A549 (cell line): Measurements from ENCODE around the gene PLS3. TPM values are rescaled to one million over a fixed set of nuclear protein-coding genes. Genes with fewer than 3 reads are reported as not detected.

Source experiments
- ATAC-seq, 2 experiments: fragments of 200-7000 bp in 1 of 2; fragments of >200 bp in 1 of 2; cut with Nextera tagmentation in 1 of 2; cut with Tn5 transposase in 1 of 2; 3 replicates each; pipeline versions ENCODE4 v1.8.0 to v1.9.1; 2018 to 2020; ENCODE audit warnings: mild to moderate bottlenecking in 1 of 2, moderate library complexity in 1 of 2
- CTCF ChIA-PET: fragments of 300-600 bp; sonication (Branson Sonifier 250); formaldehyde crosslinking; extraction: SDS; loops from one replicate; lab custom pipeline; 2021; ENCODE audit warnings: antibody characterized with exemption, inconsistent platforms; lab: Yijun Ruan, JAX
- POLR2A ChIA-PET: fragments of 350-600 bp; formaldehyde crosslinking; extraction: SDS; loops from one replicate; lab custom pipeline; 2021; ENCODE audit warnings: antibody characterized with exemption, inconsistent platforms; lab: Yijun Ruan, JAX
- DNase-seq, 2 experiments: peaks; one replicate each; pipeline versions ENCODE4 v3.0.0 to v3.0.0-alpha.2; 2011 to 2016; ENCODE audit warnings: low read depth in 1 of 2, low spot score in 1 of 2
- FAIRE-seq: peaks from 2 replicates; lab custom pipeline; 2011; peaks lifted over from hg19 to GRCh38; lab: Jason Lieb, UNC
- H3K27ac ChIP-seq, 2 experiments: fragments of >200 bp; sonication (Bioruptor Twin); formaldehyde crosslinking; 3 replicates each; pipeline ENCODE4 v1.5.1; 2016 to 2017
- H3K4me1 ChIP-seq: fragments of >200 bp; sonication (Bioruptor Twin); formaldehyde crosslinking; 3 replicates; pipeline ENCODE4 v1.6.1; 2016
- H3K4me2 ChIP-seq: fragments of >200 bp; sonication (Bioruptor Twin); formaldehyde crosslinking; 3 replicates; pipeline ENCODE4 v1.6.1; 2016
- H3K4me3 ChIP-seq: fragments of >200 bp; sonication (Bioruptor Twin); formaldehyde crosslinking; 3 replicates; pipeline ENCODE4 v1.5.1; 2016
- H3K9me3 ChIP-seq: fragments of >200 bp; sonication (Bioruptor Twin); formaldehyde crosslinking; 3 replicates; pipeline ENCODE4 v1.6.1; 2016
- CHD2 ChIP-seq: fragments of 150-350 bp; IDR thresholded peaks from 2 replicates; pipeline ENCODE4 v1.6.1; 2014; ENCODE audit warnings: low read length; ENCODE audit not compliant: partially characterized antibody
- CHD4 ChIP-seq: fragments of 200-600 bp; sonication (generic); IDR thresholded peaks from 2 replicates; pipeline ENCODE4 v1.6.1; 2016; ENCODE audit warnings: antibody characterized with exemption, mild to moderate bottlenecking, borderline replicate concordance
- E2F6 ChIP-seq: IDR thresholded peaks from 2 replicates; pipeline ENCODE4 v1.6.1; 2012; ENCODE audit warnings: low read depth, borderline replicate concordance
- EHF ChIP-seq: fragments of 250-450 bp; sonication (Bioruptor Pico); IDR thresholded peaks from 2 replicates; pipeline ENCODE4 v1.5.0; 2020; ENCODE audit warnings: mild to moderate bottlenecking
- ESRRA ChIP-seq: fragments of 150-350 bp; IDR thresholded peaks from 2 replicates; pipeline ENCODE4 v1.6.1; 2014; ENCODE audit warnings: mild to moderate bottlenecking, low read length, borderline replicate concordance
- FOSB ChIP-seq: fragments of 250-450 bp; sonication (Bioruptor Pico); IDR thresholded peaks from 2 replicates; pipeline ENCODE4 v1.5.0; 2020; ENCODE audit warnings: mild to moderate bottlenecking, moderate library complexity
- FOSL2 ChIP-seq, 2 experiments: fragments of 450-650 bp in 1 of 2; fragments of >200 bp in 1 of 2; sonication (Bioruptor Twin) in 1 of 2; formaldehyde crosslinking; IDR thresholded peaks; 2 replicates each; pipeline versions ENCODE4 v1.5.0 to v1.6.1; 2016 to 2020; ENCODE audit warnings: mild to moderate bottlenecking in 1 of 2, moderate library complexity in 1 of 2
- FOXS1 ChIP-seq: fragments of 250-450 bp; sonication (Bioruptor Pico); IDR thresholded peaks from 2 replicates; pipeline ENCODE4 v1.5.0; 2020; ENCODE audit warnings: mild to moderate bottlenecking, moderate library complexity
- GATA3 ChIP-seq: IDR thresholded peaks from 2 replicates; pipeline ENCODE4 v1.6.1; 2012; ENCODE audit warnings: borderline replicate concordance
- HDAC2 ChIP-seq: fragments of 200-600 bp; sonication (generic); IDR thresholded peaks from 2 replicates; pipeline ENCODE4 v1.6.1; 2016
- JUN ChIP-seq, 2 experiments: fragments of >200 bp; sonication (Bioruptor Twin); formaldehyde crosslinking; IDR thresholded peaks; 2 replicates in 1 of 2; 3 replicates in 1 of 2; pipeline ENCODE4 v1.6.1; 2016 to 2017
- KDM1A ChIP-seq: fragments of 200-600 bp; sonication (generic); IDR thresholded peaks from 2 replicates; pipeline ENCODE4 v1.6.1; 2016; ENCODE audit warnings: low read depth, mild to moderate bottlenecking
- MAFK ChIP-seq: fragments of 450-650 bp; IDR thresholded peaks from 2 replicates; pipeline ENCODE4 v1.6.1; 2014; ENCODE audit not compliant: partially characterized antibody
- MYC ChIP-seq: IDR thresholded peaks from 2 replicates; pipeline ENCODE4 v1.6.1; 2012; ENCODE audit warnings: mild to moderate bottlenecking, inconsistent platforms, low read length, improper control_type of control experiment, borderline replicate concordance
- POLR2A ChIP-seq: IDR thresholded peaks from 2 replicates; pipeline ENCODE4 v1.6.1; 2012; ENCODE audit warnings: mild to moderate bottlenecking, low read length
- RNF2 ChIP-seq: fragments of 200-600 bp; sonication (generic); IDR thresholded peaks from 2 replicates; pipeline ENCODE4 v1.6.1; 2016; ENCODE audit warnings: low read depth, mild to moderate bottlenecking, antibody characterized with exemption, moderate library complexity, borderline replicate concordance
- SMC3 ChIP-seq: fragments of >200 bp; sonication (Bioruptor Twin); formaldehyde crosslinking; IDR thresholded peaks from 3 replicates; pipeline ENCODE4 v1.6.1; 2018; ENCODE audit warnings: inconsistent platforms
- ZC3H11A ChIP-seq: fragments of 450-650 bp; IDR thresholded peaks from 2 replicates; pipeline ENCODE4 v1.6.1; 2014; ENCODE audit warnings: antibody characterized with exemption, mild to moderate bottlenecking
- WGBS: methylation state at CpG from one replicate; pipeline ENCODE4 v1.1.6; 2017; ENCODE audit errors: missing lambda C conversion rate; 5-methylcytosine and 5-hydroxymethylcytosine counted together
- polyA plus RNA-seq, 4 experiments: library from polyadenylated mRNA; depleted of rRNA in 3 of 4; stranded (reverse); fragments of >200 nt; fragmentation: RNase III in 1 of 4; extraction: RNeasy Plus Mini Kit Qiagen cat#74134 plus additional on column Dnase treatment in 1 of 4; gene quantifications; 2 replicates in 3 of 4; 3 replicates in 1 of 4; pipeline ENCODE4 v1.2.3, GENCODE V29; 2011 to 2017
- TF ChIP-seq, protein P1 (sequence below): IDR thresholded peaks from 2 replicates; pipeline ENCODE4 v1.6.1; 2012
- TF ChIP-seq, protein P2 (sequence below): fragments of 450-650 bp; IDR thresholded peaks from 2 replicates; pipeline ENCODE4 v1.6.1; 2014; ENCODE audit warnings: antibody characterized with exemption

Gene PLS3
- polyA plus RNA-seq, 2 of the 4 experiments (the other 2 are of a cell fraction): 303 to 437 TPM

DNA sequence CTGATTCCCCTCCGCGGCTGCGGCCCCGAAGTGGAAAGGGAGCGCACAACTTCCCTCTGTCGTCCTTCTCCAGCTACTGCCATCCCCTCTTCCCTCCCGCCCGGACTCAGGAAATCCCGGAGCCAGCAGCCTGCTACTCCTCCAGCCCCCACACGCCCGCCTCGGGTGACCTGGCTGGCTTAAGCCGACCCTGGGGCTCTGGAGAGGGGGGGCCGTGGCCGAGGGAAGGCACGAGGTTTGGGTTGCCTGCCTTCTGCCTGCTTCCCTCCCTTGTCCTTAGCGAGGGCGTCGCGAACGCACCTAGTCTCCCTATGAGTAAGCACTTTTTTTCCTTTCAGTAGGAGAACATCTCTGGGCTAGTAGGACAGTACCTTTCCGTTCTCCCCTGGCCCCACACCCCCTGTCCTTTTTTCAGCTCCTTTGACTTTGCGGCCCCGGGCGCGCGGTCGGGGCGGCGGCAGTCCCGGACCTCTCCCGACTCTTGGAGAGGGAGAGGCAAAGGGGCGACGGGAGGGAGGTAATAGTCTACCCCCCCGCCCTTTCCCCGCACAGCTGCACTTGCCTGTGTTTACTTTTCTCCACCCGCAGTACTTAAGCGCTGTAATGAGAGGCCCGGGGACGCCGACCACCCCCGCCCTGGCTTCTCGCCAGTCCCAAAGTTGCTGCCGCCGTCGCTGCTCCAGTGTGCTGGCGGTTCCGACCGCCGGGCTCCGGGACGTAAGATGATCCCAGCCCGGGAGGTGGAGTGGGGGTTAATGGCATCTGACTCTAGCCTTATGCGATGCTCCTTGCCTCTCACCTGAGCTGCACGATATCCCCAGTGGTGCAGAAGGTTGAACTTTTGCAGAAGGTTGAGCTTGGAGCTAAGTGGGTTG lies 868 bp downstream of the PLS3 start:
- WGBS: 5% methylated on average over 18 of the region's 55 CpGs
- ATAC-seq (peak; percentile 34 to 44), DNase-seq (peak; percentile 33 to 45)
- CTCF ChIA-PET: interaction anchor here (1.1 to 3.9 kb wide), 2 partner anchors 31 to 231 kb away, joined by 3 to 25 read pairs; no protein-coding TSS in a partner anchor
- TF ChIP-seq E2F6 (0 out of 2 replicates have a peak, but pooled peaks have one; percentile 34), JUN (IDR thresholded peaks at IDR 0.05) (no peak), CHD4 (no peak), SMC3 (no peak), EHF (no peak), MYC (no peak), HDAC2 (no peak), POLR2A (no peak), KDM1A (no peak), RNF2 (no peak), FOSL2 (IDR thresholded peaks at IDR 0.05) (no peak), FOSL2 (CRISPR knock-in tag; IDR thresholded peaks at IDR 0.05) (no peak), MAFK (peak; percentile 60), GATA3 (no peak), FOXS1 (CRISPR knock-in tag) (no peak), ESRRA (no peak), CHD2 (no peak)
- TF ChIP-seq, protein P1, sequence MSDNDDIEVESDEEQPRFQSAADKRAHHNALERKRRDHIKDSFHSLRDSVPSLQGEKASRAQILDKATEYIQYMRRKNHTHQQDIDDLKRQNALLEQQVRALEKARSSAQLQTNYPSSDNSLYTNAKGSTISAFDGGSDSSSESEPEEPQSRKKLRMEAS: peak; percentile 28
- TF ChIP-seq, all 56 proteins: peak for 3
- Histone ChIP-seq H3K4me2 (peak overlapping the region; percentile 74), H3K4me3 (peak overlapping the region; percentile 83), H3K4me1 (peaks cover 60% of the 10 kb centered on the region), H3K9me3 (no peaks in the 10 kb centered on the region), H3K27ac (peak overlapping the region; percentile 95 to 99)
- POLR2A ChIA-PET: interaction anchor here (0.7 to 4.2 kb wide), 10 partner anchors 8 to 231 kb away, joined by 3 to 32 read pairs (median 4); no protein-coding TSS in a partner anchor
- no peak for FAIRE-seq

DNA sequence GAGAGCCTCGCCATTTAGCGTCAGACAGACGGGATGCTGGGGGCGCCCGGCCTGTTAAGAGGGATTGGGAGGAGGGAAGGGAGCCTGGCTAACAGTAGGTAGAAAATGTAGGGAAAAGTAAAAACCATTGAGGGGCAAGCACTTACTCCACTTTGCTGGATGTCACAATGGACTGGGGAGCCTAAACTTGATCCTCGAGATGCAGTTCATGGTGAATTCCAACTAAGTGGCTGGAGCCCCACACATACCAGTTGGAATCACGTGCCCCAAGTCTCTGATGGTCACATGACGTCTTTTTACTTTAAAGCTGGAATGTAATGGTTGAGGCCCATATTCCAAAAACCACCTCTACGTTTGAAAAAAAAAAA lies 1.5 kb downstream of the PLS3 start:
- Histone ChIP-seq H3K27ac (peak overlapping the region; percentile 95 to 99), H3K4me2 (peak overlapping the region; percentile 74), H3K4me3 (peak overlapping the region; percentile 83), H3K4me1 (peaks cover 60% of the 10 kb centered on the region), H3K9me3 (no peaks in the 10 kb centered on the region)
- CTCF ChIA-PET: interaction anchor here (1.1 to 3.9 kb wide), 4 partner anchors 25 to 232 kb away, joined by 3 to 25 read pairs (median 4); no protein-coding TSS in a partner anchor
- POLR2A ChIA-PET: interaction anchor here (0.8 to 4.2 kb wide), 3 partner anchors 20 to 232 kb away, joined by 4 to 32 read pairs (median 5); no protein-coding TSS in a partner anchor
- no peak for FAIRE-seq
- peak; percentile 19 to 64 for DNase-seq
- TF ChIP-seq, protein P1: 0 out of 2 replicates have a peak, but pooled peaks have one; percentile 35
- TF ChIP-seq E2F6 (0 out of 2 replicates have a peak, but pooled peaks have one; percentile 26), FOSB (no peak), ZC3H11A (no peak), MAFK (no peak)
- TF ChIP-seq, protein P2, sequence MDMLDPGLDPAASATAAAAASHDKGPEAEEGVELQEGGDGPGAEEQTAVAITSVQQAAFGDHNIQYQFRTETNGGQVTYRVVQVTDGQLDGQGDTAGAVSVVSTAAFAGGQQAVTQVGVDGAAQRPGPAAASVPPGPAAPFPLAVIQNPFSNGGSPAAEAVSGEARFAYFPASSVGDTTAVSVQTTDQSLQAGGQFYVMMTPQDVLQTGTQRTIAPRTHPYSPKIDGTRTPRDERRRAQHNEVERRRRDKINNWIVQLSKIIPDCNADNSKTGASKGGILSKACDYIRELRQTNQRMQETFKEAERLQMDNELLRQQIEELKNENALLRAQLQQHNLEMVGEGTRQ: peak; percentile 98
- WGBS: 2% methylated on average over 9 of the region's 9 CpGs
- ATAC-seq: peak in 1 of 2 experiments; percentile 9; a peak in 2 of 6 replicates
